ENCODE measurements around the gene DAB2IP.

Gene DAB2IP

DNA sequence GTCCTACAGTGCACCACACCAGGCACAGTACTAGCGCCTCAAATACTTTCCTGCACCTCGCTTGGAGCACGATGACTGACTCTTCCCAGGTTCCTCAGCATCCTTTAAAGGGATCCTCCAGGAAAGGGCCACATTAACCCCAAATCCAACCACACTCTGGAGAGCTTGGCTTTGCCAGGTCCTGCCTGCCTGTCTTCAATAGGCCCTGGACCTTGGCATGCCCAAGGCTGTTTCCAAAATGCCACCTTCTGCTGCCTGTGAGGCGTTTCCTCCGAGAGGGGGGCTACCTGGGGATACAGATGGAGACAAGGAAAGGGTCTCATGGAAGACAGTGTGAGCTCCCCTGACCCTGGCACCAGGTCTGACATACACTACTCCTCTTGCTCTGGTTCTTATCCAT is 169.9 kb downstream of the DAB2IP start:
- no peak for DNase-seq

DNA sequence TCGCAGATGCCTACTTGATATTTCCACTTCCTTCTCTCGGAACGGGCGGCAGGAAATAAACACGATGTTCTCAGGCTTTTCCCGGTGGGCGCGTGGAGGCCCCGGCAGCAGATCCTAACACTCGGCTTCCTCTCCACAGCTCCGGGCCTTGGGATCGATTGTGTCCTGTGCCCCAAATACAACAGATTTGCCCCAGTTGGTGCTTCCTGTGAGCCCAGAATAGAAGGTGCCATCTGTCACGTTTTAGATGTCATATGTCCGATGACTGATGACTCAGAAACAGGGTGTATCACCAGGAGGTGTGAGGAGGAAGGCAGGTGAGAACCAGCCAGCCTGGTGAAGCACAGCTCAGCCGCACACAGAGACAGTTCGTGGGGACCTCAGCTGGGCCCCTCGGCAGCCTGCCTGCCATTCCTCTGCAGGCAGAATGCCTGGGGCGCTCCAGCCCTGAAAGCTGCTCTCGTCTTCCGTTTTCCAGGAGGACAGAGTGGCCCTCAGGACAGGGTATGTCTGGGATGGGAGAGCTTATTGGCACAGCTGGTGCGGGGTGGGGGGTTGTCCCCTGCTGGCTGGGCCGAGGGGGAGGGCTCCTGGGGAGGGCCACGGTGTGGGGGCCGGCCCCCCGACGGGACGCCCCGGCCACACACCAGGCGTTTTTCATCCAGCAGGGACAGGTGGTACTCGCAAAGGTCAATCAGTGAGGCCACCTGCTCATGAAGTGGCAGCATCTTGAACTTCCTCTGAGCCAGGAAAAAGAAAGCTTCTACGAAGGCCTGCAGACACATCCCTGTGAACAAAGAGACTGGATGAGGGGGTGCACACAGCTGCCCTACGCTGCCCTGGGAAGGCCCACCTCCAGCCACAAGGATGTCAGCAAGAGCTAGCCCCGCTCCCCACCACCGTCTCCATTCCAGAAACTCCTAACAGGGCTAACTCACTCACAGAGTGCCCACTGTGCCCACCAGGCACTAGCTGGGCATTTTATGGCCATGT is 171.0 kb downstream of the DAB2IP start:
- DNase-seq: no peak

- DNase-seq: no peak
Measured at GRCh38 chr9:121823451-121824169, 172.2 kb downstream of the DAB2IP start.

GRCh38 chr9:121824651-121825030 is 173.2 kb downstream of the DAB2IP start:
- DNase-seq: no peak

DNA sequence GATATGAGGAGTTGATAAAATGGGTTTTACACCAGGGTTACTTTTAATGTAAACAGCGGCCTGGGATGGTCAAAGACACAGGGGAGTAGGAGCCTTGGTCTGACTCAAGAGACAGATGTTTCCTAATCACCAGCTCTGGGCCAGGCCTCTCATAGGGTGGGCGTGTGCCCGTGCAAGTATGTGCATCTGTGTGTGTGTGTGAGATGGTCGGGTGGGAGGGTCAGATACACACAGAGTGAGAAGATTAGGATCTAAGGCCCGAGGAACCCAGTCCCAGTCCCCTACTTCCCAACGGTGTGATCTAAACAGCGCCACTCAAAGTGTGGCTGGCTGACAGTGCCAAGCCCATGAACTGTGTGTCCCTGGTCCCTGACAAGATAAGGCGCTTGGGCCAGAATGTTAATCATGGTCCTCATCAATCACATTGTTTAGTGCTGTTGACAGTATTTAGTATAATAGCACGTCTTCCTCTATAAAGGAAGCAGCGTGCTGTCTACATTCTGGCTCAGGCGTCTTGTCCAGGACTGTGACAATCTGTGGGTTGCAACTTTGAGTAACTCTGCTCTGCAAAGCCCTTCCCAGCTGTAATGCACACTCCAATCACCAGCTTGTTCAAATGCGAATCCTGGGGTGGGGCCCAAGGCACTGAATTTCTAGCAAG is 173.7 kb downstream of the DAB2IP start:
- no peak for DNase-seq

- DNase-seq: no peak
Measured at GRCh38 chr9:121826711-121827110, 175.3 kb downstream of the DAB2IP start.

- no peak for DNase-seq
Measured at GRCh38 chr9:121827251-121827967, 176.0 kb downstream of the DAB2IP start.

DNA sequence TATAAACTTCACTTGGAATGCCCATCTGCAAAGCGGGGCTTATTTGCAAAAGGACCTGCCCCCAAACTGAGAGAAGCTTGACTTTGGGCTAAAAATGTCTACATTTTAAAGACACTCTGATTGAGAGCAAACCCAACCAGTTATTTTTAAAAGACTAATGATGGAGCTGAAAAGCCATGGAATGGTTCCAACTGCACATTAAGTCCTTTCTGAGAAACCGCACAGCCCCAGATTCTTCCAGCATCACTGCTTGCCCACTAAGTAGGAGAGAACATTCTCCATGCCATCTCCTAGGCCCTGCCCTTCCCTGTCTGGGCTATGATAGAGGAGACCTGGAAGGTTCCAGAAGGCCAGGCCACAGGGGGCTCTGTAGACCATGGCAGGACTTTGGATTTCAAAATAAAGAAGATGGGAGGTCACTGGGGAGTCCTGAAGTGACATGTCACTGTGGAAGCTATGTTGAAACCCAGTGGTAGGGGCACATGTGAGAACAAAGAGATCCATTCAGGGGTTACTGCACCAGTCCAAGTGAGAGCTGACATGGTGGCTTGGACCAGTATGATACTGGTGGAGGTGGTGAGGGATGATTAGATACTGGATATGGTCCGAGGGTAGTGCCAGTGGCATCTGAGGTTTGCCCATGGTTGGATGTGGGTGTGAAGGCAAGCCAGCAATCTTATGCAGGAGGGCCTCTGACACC is 179.2 kb downstream of the DAB2IP start:
- no peak for DNase-seq

GRCh38 chr9:121831869-121832268 is 180.4 kb downstream of the DAB2IP start:
- no peak for DNase-seq

DNA sequence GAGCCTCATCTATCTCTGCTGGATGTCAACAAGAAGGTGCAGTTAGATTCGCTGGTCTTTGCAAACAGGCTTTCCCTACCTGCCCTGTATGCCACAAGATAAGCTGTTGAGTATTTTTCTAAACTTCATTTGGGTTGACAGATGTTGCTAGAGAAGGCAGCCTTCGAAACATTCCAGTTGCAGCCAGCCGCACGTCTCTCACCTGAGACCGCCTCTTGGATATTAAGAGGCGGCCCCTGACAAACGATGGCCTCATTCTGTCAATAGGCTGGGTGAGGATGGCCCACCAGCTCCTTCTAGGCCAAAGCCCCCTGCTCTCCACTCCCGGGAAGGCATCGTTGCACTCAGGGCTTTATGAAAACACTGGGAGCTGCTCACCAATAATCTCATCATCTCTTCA is 181.6 kb downstream of the DAB2IP start:
- DNase-seq: no peak

All from CD4-positive, alpha-beta T cell treated with Interleukin-21 for 1 hour (primary cell).